22Rv1 (cell line): ENCODE measurements around the gene MAPK13.

Experiments used
- ZFX ChIP-seq: fragments of 450-650 bp; IDR thresholded peaks from 2 replicates; pipeline ENCODE4 v1.6.1; 2017; ENCODE audit warnings: antibody characterized with exemption, borderline replicate concordance
- TF ChIP-seq, protein P1 (sequence below): fragments of 450-650 bp; IDR thresholded peaks from 2 replicates; pipeline ENCODE4 v1.5.1; 2017; ENCODE audit warnings: mild to moderate bottlenecking

DNA sequence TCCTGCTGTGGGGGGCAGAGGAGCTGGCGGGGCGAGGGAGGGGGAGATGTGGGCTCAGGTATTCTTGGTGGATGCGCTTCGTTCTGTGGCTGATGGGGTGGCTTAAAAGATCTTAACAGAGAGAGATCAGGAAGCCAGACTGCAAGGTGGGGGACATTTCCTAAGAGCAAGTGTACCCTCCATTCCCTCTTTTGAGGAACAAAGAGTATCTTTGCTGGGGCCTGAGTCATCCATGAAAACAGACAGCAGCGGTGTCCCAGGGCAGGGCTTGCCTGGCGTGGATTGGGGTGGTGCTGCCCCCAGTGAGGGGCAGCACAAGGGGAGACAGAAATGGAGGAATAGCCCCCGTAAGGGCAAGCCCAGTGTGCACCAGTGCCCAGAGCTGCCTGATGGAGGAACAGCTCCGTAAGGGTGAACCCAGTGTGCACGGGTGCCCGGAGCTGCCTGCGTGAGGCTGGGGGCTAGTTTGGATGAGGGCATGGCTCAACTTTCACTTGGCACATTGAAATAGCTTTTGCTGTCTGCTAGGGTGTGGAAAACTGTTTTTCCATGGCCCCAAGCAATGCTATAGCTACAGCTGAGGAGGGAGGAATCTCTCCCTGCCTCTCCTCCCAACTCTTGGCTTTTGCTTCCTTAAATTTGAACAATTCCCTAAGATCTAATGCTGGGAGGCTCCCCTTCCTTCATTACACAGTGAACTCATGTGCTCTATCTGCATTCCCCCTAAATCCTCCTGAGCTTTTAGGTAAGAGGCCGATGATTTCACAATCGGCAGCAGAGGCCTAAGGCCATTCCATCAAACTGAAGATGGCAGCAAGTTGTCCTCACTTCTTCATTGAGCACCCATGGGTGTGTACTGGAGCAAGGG is 12.9 kb downstream of the MAPK13 start:
- TF ChIP-seq, protein P1, sequence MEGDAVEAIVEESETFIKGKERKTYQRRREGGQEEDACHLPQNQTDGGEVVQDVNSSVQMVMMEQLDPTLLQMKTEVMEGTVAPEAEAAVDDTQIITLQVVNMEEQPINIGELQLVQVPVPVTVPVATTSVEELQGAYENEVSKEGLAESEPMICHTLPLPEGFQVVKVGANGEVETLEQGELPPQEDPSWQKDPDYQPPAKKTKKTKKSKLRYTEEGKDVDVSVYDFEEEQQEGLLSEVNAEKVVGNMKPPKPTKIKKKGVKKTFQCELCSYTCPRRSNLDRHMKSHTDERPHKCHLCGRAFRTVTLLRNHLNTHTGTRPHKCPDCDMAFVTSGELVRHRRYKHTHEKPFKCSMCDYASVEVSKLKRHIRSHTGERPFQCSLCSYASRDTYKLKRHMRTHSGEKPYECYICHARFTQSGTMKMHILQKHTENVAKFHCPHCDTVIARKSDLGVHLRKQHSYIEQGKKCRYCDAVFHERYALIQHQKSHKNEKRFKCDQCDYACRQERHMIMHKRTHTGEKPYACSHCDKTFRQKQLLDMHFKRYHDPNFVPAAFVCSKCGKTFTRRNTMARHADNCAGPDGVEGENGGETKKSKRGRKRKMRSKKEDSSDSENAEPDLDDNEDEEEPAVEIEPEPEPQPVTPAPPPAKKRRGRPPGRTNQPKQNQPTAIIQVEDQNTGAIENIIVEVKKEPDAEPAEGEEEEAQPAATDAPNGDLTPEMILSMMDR: no peak
- no peak for TF ChIP-seq ZFX
